GM12878 (cell line): ENCODE data around the gene FBXO38. TPM values are rescaled to one million over a fixed set of nuclear protein-coding genes. Genes with fewer than 3 reads are reported as not detected.

Source experiments
- ATAC-seq: fragments of 200-7000 bp; cut with Tn5 transposase; 3 replicates; pipeline ENCODE4 v1.9.1; 2020; ENCODE audit warnings: mild to moderate bottlenecking, moderate library complexity
- BruUV-seq: library from RNA; stranded (reverse); fragments of 400-500 nt; replicated peaks from 2 replicates; lab custom pipeline; 2021; lab: Mats Ljungman, UMichigan
- CTCF ChIA-PET: fragments of 300-600 bp; sonication (Branson Sonifier 250); formaldehyde crosslinking; extraction: SDS; loops from one replicate; lab custom pipeline; 2021; ENCODE audit warnings: inconsistent platforms; lab: Yijun Ruan, JAX
- POLR2A ChIA-PET: fragments of 350-600 bp; formaldehyde crosslinking; extraction: SDS; loops from one replicate; lab custom pipeline; 2021; ENCODE audit warnings: inconsistent platforms; lab: Charles Lee
- RAD21 ChIA-PET: fragments of 300-600 bp; sonication (Branson Sonifier 250); formaldehyde crosslinking; loops from one replicate; lab custom pipeline; 2023; ENCODE audit warnings: antibody characterized with exemption; ENCODE audit not compliant: unreplicated experiment; lab: Charles Lee
- SMC1A ChIA-PET: fragments of 300-600 bp; sonication (Branson Sonifier 250); formaldehyde crosslinking; loops from one replicate; lab custom pipeline; 2023; ENCODE audit not compliant: unreplicated experiment, uncharacterized antibody; lab: Charles Lee
- DNase-seq: peaks from one replicate; pipeline ENCODE4 v3.0.0-alpha.2; 2011; ENCODE audit warnings: low read depth, low spot score
- FAIRE-seq: peaks from 3 replicates; lab custom pipeline; 2011; peaks lifted over from hg19 to GRCh38; lab: Jason Lieb, UNC
- H2AFZ ChIP-seq: 2 replicates; pipeline ENCODE4 v1.6.0; 2011; ENCODE audit warnings: low read depth, low read length, control low read depth; ENCODE audit not compliant: control insufficient read depth
- H3K27ac ChIP-seq: 2 replicates; pipeline ENCODE4 v1.5.1; 2011; ENCODE audit warnings: control low read depth; ENCODE audit not compliant: control insufficient read depth, insufficient read depth
- H3K27me3 ChIP-seq, 2 experiments: replicated peaks in 1 of 2; 2 replicates each; pipeline versions ENCODE4 v1.6.0 to v1.6.1; 2011; ENCODE audit warnings: low read length in 1 of 2; ENCODE audit not compliant: control insufficient read depth in 2 of 2, insufficient read depth in 2 of 2
- H3K36me3 ChIP-seq, 2 experiments: 2 replicates each; pipeline ENCODE4 v1.5.1; 2011; ENCODE audit warnings: low read length in 1 of 2; ENCODE audit not compliant: control insufficient read depth in 2 of 2, insufficient read depth in 2 of 2
- H3K4me1 ChIP-seq: 2 replicates; pipeline ENCODE4 v1.6.1; 2011; ENCODE audit warnings: mild to moderate bottlenecking, low read length, moderate library complexity, mixed read lengths; ENCODE audit not compliant: control insufficient read depth, insufficient read depth
- H3K4me2 ChIP-seq: 2 replicates; pipeline ENCODE4 v1.6.0; 2011; ENCODE audit warnings: control low read depth; ENCODE audit not compliant: control insufficient read depth, insufficient read depth
- H3K4me3 ChIP-seq: fragments of 200-600 bp; sonication (generic); 2 replicates; pipeline ENCODE4 v1.5.1; 2016
- H3K79me2 ChIP-seq: 2 replicates; pipeline ENCODE4 v1.6.0; 2011; ENCODE audit warnings: low read length; ENCODE audit not compliant: control insufficient read depth, insufficient read depth
- H3K9ac ChIP-seq: 2 replicates; pipeline ENCODE4 v1.8.0; 2011; ENCODE audit warnings: low read length, control low read depth, mixed read lengths; ENCODE audit not compliant: control insufficient read depth, insufficient read depth
- H3K9me3 ChIP-seq: replicated peaks from 3 replicates; pipeline ENCODE4 v1.5.1; 2011; ENCODE audit warnings: mild to moderate bottlenecking, low read length; ENCODE audit not compliant: control insufficient read depth, insufficient read depth
- H4K20me1 ChIP-seq: 2 replicates; pipeline ENCODE4 v1.6.0; 2011; ENCODE audit not compliant: control insufficient read depth, insufficient read depth
- CEBPZ ChIP-seq: fragments of 150-350 bp; IDR thresholded peaks from 2 replicates; pipeline ENCODE4 v1.6.1; 2016; ENCODE audit warnings: low read depth, low read length
- CREM ChIP-seq: IDR thresholded peaks from 2 replicates; pipeline ENCODE4 v1.6.1; 2014; ENCODE audit warnings: antibody characterized with exemption, low read depth
- ELK1 ChIP-seq: IDR thresholded peaks from 2 replicates; pipeline ENCODE4 v1.6.1; 2012; ENCODE audit warnings: low read depth, low read length, improper control_type of control experiment
- GABPA ChIP-seq: IDR thresholded peaks from 2 replicates; pipeline ENCODE4 v1.6.1; 2014; ENCODE audit warnings: antibody characterized with exemption, low read depth, mild to moderate bottlenecking, inconsistent platforms
- IRF3 ChIP-seq: fragments of 450-650 bp; IDR thresholded peaks from 2 replicates; pipeline ENCODE4 v1.6.1; 2014; ENCODE audit warnings: mild to moderate bottlenecking
- RAD21 ChIP-seq: IDR thresholded peaks from 2 replicates; pipeline ENCODE4 v1.6.1; 2011; ENCODE audit warnings: mild to moderate bottlenecking, low read depth, low read length, moderate library complexity; ENCODE audit not compliant: insufficient read depth
- RAD51 ChIP-seq: fragments of 450-650 bp; IDR thresholded peaks from 2 replicates; pipeline ENCODE4 v1.6.1; 2016; ENCODE audit warnings: moderate library complexity, mild to moderate bottlenecking, inconsistent platforms
- RB1 ChIP-seq: fragments of 450-650 bp; formaldehyde crosslinking; IDR thresholded peaks from 2 replicates; pipeline ENCODE4 v1.6.1; 2017; ENCODE audit warnings: mild to moderate bottlenecking, borderline replicate concordance
- RUNX3 ChIP-seq: IDR thresholded peaks from 2 replicates; pipeline ENCODE4 v1.6.1; 2012; ENCODE audit warnings: low read length, inconsistent platforms
- SMARCA5 ChIP-seq: fragments of 450-650 bp; IDR thresholded peaks from 2 replicates; pipeline ENCODE4 v1.6.1; 2017; ENCODE audit warnings: mild to moderate bottlenecking
- SMC3 ChIP-seq: IDR thresholded peaks from 2 replicates; pipeline ENCODE4 v1.6.1; 2011; ENCODE audit warnings: low read length, improper control_type of control experiment, borderline replicate concordance
- STAT3 ChIP-seq: IDR thresholded peaks from 2 replicates; pipeline ENCODE4 v1.6.1; 2011; ENCODE audit warnings: low read depth, low read length, improper control_type of control experiment
- ZNF274 ChIP-seq: IDR thresholded peaks from one replicate; pipeline ENCODE4 v1.8.0; 2011; ENCODE audit not compliant: insufficient read length, insufficient read depth
- WGBS: methylation state at CpG from one replicate; pipeline ENCODE4 v1.1.6; 2016; ENCODE audit warnings: low lambda C conversion rate; ENCODE audit not compliant: insufficient replicate concordance, insufficient coverage; ENCODE audit errors: missing lambda C conversion rate; 5-methylcytosine and 5-hydroxymethylcytosine counted together
- in situ Hi-C: fragments of 300-500 bp; cut with MboI; formaldehyde crosslinking; loops from 9 replicates; pipeline ENCODE4 v1.14.3; 2018; ENCODE audit warnings: mixed read lengths
- intact Hi-C: fragments of 100-400 bp; cut with micrococcal nuclease; formaldehyde crosslinking; loops from one replicate; pipeline ENCODE4 v1.14.2; 2022; ENCODE audit not compliant: unreplicated experiment
- polyA plus RNA-seq, 11 experiments: library from polyadenylated mRNA; depleted of rRNA in 4 of 11; unstranded in 6 of 11; stranded (reverse) in 5 of 11; fragments of >200 nt; fragmentation: Nextera tagmentation in 4 of 11; fragmentation: Illumina TruSeq in 1 of 11; extraction: Ambion mirVana in 4 of 11; extraction: Trizol in 1 of 11; gene quantifications; 1 replicate in 1 of 11; 2 replicates in 10 of 11; pipeline versions ENCODE4 v1.2.1 to v1.2.3, GENCODE V29; 2011 to 2016; ENCODE audit warnings: inconsistent platforms in 2 of 11, missing spikeins in 2 of 11, low read depth in 1 of 11
- total RNA-seq, 4 experiments: library from RNA; depleted of rRNA in 3 of 4; stranded (reverse); fragments of >200 nt in 3 of 4; fragmentation: Illumina TruSeq in 1 of 4; extraction: Trizol in 1 of 4; gene quantifications; 2 replicates each; pipeline versions ENCODE4 v1.2.1 to v1.2.3, GENCODE V29; 2013 to 2021
- TF ChIP-seq, protein P1 (sequence below), 3 experiments: IDR thresholded peaks in 2 of 3; conservative IDR thresholded peaks in 1 of 3; 2 replicates each; pipeline ENCODE4 v1.5.1; 2011; ENCODE audit warnings: low read depth in 3 of 3, low read length in 3 of 3, mild to moderate bottlenecking in 3 of 3, control low read depth in 2 of 3, moderate library complexity in 2 of 3, inconsistent platforms in 1 of 3, mixed read lengths in 1 of 3; ENCODE audit not compliant: control insufficient read depth in 2 of 3, insufficient read depth in 1 of 3; ENCODE audit errors: extremely low read depth in 1 of 3

Gene FBXO38
- total and polyA plus RNA-seq, 10 of the 15 experiments (the other 5 are each of a cell fraction or from before 2014, with no cell fraction given), result 9.1 to 44.6 (median 28.3) TPM

- intact Hi-C loops (loop anchor here (1.0 to 5.0 kb wide), 3 partner anchors 83 to 426 kb away; no protein-coding TSS in a partner anchor), in situ Hi-C loops (loop anchor here (10.0 kb wide), 1 partner anchor 190 kb away; no protein-coding TSS in a partner anchor)
- SMC1A ChIA-PET, result interaction anchor here (0.6 to 1.9 kb wide), 10 partner anchors 8 to 425 kb away, joined by 3 to 7 read pairs (median 4); no protein-coding TSS in a partner anchor
- no peaks in the 10 kb centered on the region for H4K20me1 ChIP-seq
- POLR2A ChIA-PET, result no interaction called here
- H3K4me3 ChIP-seq, result no peak overlapping the region
- no peaks in the 10 kb centered on the region for H3K36me3 ChIP-seq
- BruUV-seq, result no TSS peak
- DNase-seq (no peak), FAIRE-seq (no peak), ATAC-seq (peak; percentile 90)
- TF ChIP-seq CREM (no peak), RAD51 (peak; percentile 33; the same call in 1 of the 2 replicates), ZNF274 (no peak), RUNX3 (peak; percentile 25; the same call in 1 of the 2 replicates), ELK1 (no peak), SMC3 (peak; percentile 72), STAT3 (no peak), SMARCA5 (peak; percentile 47; the same call in 1 of the 2 replicates), RB1 (no peak), RAD21 (peak; percentile 74), GABPA (no peak), IRF3 (no peak), CEBPZ (no peak)
- TF ChIP-seq, protein P1, sequence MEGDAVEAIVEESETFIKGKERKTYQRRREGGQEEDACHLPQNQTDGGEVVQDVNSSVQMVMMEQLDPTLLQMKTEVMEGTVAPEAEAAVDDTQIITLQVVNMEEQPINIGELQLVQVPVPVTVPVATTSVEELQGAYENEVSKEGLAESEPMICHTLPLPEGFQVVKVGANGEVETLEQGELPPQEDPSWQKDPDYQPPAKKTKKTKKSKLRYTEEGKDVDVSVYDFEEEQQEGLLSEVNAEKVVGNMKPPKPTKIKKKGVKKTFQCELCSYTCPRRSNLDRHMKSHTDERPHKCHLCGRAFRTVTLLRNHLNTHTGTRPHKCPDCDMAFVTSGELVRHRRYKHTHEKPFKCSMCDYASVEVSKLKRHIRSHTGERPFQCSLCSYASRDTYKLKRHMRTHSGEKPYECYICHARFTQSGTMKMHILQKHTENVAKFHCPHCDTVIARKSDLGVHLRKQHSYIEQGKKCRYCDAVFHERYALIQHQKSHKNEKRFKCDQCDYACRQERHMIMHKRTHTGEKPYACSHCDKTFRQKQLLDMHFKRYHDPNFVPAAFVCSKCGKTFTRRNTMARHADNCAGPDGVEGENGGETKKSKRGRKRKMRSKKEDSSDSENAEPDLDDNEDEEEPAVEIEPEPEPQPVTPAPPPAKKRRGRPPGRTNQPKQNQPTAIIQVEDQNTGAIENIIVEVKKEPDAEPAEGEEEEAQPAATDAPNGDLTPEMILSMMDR (IDR thresholded peaks at IDR 0.05 in 2 of 3, conservative IDR thresholded peaks at IDR 0.05 in 1 of 3; ENCODE audit: control insufficient read depth in 2 of 3, extremely low read depth in 1 of 3, insufficient read depth in 1 of 3, low read depth in 3 of 3, low read length in 3 of 3), result peak; percentile 68 to 76 (median 75)
- no peak overlapping the region for H3K4me2 ChIP-seq
- H3K79me2 ChIP-seq, result no peaks in the 10 kb centered on the region
- no peak overlapping the region for H3K27ac ChIP-seq
- RAD21 ChIA-PET, result interaction anchor here (0.8 to 1.9 kb wide), 5 partner anchors 9 to 424 kb away, joined by 3 to 13 read pairs (median 4); partner anchors contain the start of gene FBXO38
- 60% methylated on average over 3 of the region's 3 CpGs for WGBS
- H3K9ac ChIP-seq, result no peak overlapping the region
- peaks cover 9% of the 10 kb centered on the region for H3K9me3 ChIP-seq
- no peaks in the 10 kb centered on the region for H3K4me1 ChIP-seq
- no peak overlapping the region for H2AFZ ChIP-seq
- H3K27me3 ChIP-seq, result no peaks in the 10 kb centered on the region
- CTCF ChIA-PET, result interaction anchor here (0.7 to 2.8 kb wide), 18 partner anchors 8 to 488 kb away, joined by 3 to 40 read pairs (median 4); partner anchors contain the start of gene FBXO38
These were observed 8.9 kb upstream of the FBXO38 start for GRCh38 chr5:148374690-148375360.
